ENCODE results near the gene SLC12A8.

GRCh38 chr3:125141596-125142419 is 70.7 kb downstream of the SLC12A8 start:
- TF ChIP-seq CTCF (IDR thresholded peaks at IDR 0.05), result peak; percentile 9
- no peak for TF ChIP-seq EZH2 (IDR thresholded peaks at IDR 0.05; ENCODE audit: borderline replicate concordance, insufficient read depth, low read depth, low read length, poor library complexity, severe bottlenecking)

Measured in B cell (primary cell).